Measurements from ENCODE around the gene FOXD4L6.
"Not testable (repeated sequence)": the region's sequence is repeated elsewhere in the genome, so short reads cannot be mapped to it uniquely, and the experiment has no call there.

The FOXD4L6 gene

GRCh38 chr9:41128581-41128980 is at the start of gene FOXD4L6:
FOXD4L6 (minus strand) TSS chr9:41128681; CDS start chr9:41128383, 298 bp downstream.
- not testable (repeated sequence) for DNase-seq

GRCh38 chr9:41174994-41175393 is 46.5 kb upstream of the FOXD4L6 start:
- DNase-seq = not testable (repeated sequence)

- DNase-seq = not testable (repeated sequence)
Measured at GRCh38 chr9:41150116-41150515, 21.6 kb upstream of the FOXD4L6 start.

- not testable (repeated sequence) for DNase-seq
Measured at GRCh38 chr9:41141878-41142277, 13.4 kb upstream of the FOXD4L6 start.

- DNase-seq = not testable (repeated sequence)
Measured at GRCh38 chr9:41126746-41127446, 1.6 kb downstream of the FOXD4L6 start.

GRCh38 chr9:41125936-41126335 is 2.5 kb downstream of the FOXD4L6 start:
- not testable (repeated sequence) for DNase-seq

- not testable (repeated sequence) for DNase-seq
Measured at GRCh38 chr9:41125109-41125658, 3.3 kb downstream of the FOXD4L6 start.

GRCh38 chr9:41124250-41125108 is 4.0 kb downstream of the FOXD4L6 start:
- DNase-seq = not testable (repeated sequence)

GRCh38 chr9:41123812-41124211 is 4.7 kb downstream of the FOXD4L6 start:
- DNase-seq = not testable (repeated sequence)

GRCh38 chr9:41123396-41123795 is 5.1 kb downstream of the FOXD4L6 start:
- not testable (repeated sequence) for DNase-seq

- DNase-seq = not testable (repeated sequence)
Measured at GRCh38 chr9:41120696-41121095, 7.8 kb downstream of the FOXD4L6 start.

GRCh38 chr9:41119719-41120118 is 8.8 kb downstream of the FOXD4L6 start:
- not testable (repeated sequence) for DNase-seq

GRCh38 chr9:41119311-41119710 is 9.2 kb downstream of the FOXD4L6 start:
- not testable (repeated sequence) for DNase-seq

GRCh38 chr9:41113348-41113747 is 15.1 kb downstream of the FOXD4L6 start:
- DNase-seq = not testable (repeated sequence)

GRCh38 chr9:41111414-41111813 is 17.1 kb downstream of the FOXD4L6 start:
- not testable (repeated sequence) for DNase-seq

- not testable (repeated sequence) for DNase-seq
Measured at GRCh38 chr9:41110913-41111312, 17.6 kb downstream of the FOXD4L6 start.

GRCh38 chr9:41109253-41109652 is 19.2 kb downstream of the FOXD4L6 start:
- not testable (repeated sequence) for DNase-seq

- DNase-seq = not testable (repeated sequence)
Measured at GRCh38 chr9:41108816-41109215, 19.7 kb downstream of the FOXD4L6 start.

GRCh38 chr9:41106472-41107116 is 21.9 kb downstream of the FOXD4L6 start:
- DNase-seq = not testable (repeated sequence)

- not testable (repeated sequence) for DNase-seq
Measured at GRCh38 chr9:41105557-41106253, 22.8 kb downstream of the FOXD4L6 start.

- DNase-seq = not testable (repeated sequence)
Measured at GRCh38 chr9:41104542-41104941, 23.9 kb downstream of the FOXD4L6 start.

GRCh38 chr9:41100508-41100907 is 28.0 kb downstream of the FOXD4L6 start:
- DNase-seq = not testable (repeated sequence)
